ENCODE measurements around the gene DKKL1.

DNA sequence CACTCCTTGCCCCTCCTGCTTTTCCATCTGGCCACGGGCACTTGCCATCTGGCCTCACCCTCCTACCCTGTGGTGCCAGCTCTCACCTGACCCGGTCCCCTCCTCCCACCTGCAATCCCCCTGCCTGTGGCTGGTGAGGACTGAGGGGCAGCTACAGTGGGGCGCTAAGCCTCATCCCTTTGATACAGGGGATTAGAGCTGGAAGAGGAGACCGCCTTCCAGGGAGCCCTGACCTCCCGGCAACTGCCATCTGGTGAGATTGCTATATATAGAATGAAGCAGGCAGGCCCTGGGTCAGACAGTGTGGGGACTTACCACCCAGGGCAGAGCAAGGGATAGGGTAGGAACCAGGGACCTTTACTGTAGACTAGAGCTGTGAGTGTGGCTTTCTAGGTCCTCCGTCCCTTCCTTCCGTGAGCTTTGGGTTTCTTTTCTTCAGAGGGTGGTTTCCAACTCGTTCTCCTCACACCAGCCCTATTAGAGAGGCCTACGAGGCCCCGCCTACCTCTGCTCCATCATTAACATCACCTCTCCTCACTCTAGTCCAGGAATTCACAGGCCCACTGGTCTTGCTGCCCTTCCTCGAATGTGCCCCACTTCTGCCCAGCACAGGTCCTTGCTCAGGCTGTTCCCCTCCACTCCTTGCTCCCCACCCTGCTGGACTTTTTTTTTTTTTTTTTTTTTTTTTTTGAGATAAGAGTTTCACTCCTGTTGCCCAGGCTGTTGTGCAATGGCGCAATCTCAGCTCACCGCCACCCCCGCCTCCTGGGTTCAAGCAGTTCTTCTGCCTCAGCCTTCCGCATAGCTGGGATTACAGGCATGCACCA is 32.1 kb downstream of the DKKL1 start:
- TF ChIP-seq, protein P1, sequence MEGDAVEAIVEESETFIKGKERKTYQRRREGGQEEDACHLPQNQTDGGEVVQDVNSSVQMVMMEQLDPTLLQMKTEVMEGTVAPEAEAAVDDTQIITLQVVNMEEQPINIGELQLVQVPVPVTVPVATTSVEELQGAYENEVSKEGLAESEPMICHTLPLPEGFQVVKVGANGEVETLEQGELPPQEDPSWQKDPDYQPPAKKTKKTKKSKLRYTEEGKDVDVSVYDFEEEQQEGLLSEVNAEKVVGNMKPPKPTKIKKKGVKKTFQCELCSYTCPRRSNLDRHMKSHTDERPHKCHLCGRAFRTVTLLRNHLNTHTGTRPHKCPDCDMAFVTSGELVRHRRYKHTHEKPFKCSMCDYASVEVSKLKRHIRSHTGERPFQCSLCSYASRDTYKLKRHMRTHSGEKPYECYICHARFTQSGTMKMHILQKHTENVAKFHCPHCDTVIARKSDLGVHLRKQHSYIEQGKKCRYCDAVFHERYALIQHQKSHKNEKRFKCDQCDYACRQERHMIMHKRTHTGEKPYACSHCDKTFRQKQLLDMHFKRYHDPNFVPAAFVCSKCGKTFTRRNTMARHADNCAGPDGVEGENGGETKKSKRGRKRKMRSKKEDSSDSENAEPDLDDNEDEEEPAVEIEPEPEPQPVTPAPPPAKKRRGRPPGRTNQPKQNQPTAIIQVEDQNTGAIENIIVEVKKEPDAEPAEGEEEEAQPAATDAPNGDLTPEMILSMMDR (IDR thresholded peaks at IDR 0.05; ENCODE audit: low read length) = no peak
- no peak for TF ChIP-seq EZH2 (IDR thresholded peaks at IDR 0.05; ENCODE audit: borderline replicate concordance, low read length)
